Liver (tissue), 9 donors: ENCODE measurements around the gene CRACDL. TPM values are rescaled to one million over a fixed set of nuclear protein-coding genes. Genes with fewer than 3 reads are reported as not detected.

Source experiments
- DNase-seq: peaks from one replicate; pipeline ENCODE4 v3.0.0-alpha.2; 2017; ENCODE audit warnings: low spot score
- H3K27ac ChIP-seq, 2 donors: one replicate each; pipeline ENCODE4 v1.7.0; 2013; ENCODE audit warnings: inconsistent platforms in 2 of 2, low read length in 2 of 2, control low read depth in 1 of 2, low read depth in 1 of 2, mild to moderate bottlenecking in 1 of 2
- H3K27me3 ChIP-seq, 4 donors: one replicate each; pipeline versions ENCODE4 v1.6.1 to v1.7.0; 2013; ENCODE audit warnings: low read length in 3 of 4, inconsistent platforms in 1 of 4, mild to moderate bottlenecking in 1 of 4, moderate library complexity in 1 of 4; ENCODE audit not compliant: control insufficient read depth in 4 of 4, insufficient read depth in 4 of 4
- H3K36me3 ChIP-seq, 4 donors: one replicate each; pipeline versions ENCODE4 v1.6.1 to v1.7.0; 2013; ENCODE audit warnings: low read length in 3 of 4, mild to moderate bottlenecking in 3 of 4, low read depth in 1 of 4, moderate library complexity in 1 of 4; ENCODE audit not compliant: control insufficient read depth in 4 of 4, insufficient read depth in 3 of 4
- H3K4me1 ChIP-seq, 4 donors: one replicate each; pipeline versions ENCODE4 v1.6.1 to v1.7.0; 2013; ENCODE audit warnings: low read length in 3 of 4, mild to moderate bottlenecking in 3 of 4, moderate library complexity in 1 of 4; ENCODE audit not compliant: control insufficient read depth in 4 of 4, insufficient read depth in 4 of 4
- H3K4me3 ChIP-seq, 3 donors: one replicate each; pipeline versions ENCODE4 v1.6.1 to v1.7.0; 2013; ENCODE audit warnings: low read length in 3 of 3, control low read depth in 1 of 3, low read depth in 1 of 3, mild to moderate bottlenecking in 1 of 3
- H3K9ac ChIP-seq, 2 donors: one replicate each; pipeline ENCODE4 v1.7.0; 2013; ENCODE audit warnings: low read length in 2 of 2, mild to moderate bottlenecking in 2 of 2, moderate library complexity in 2 of 2, control low read depth in 1 of 2, low read depth in 1 of 2
- H3K9me3 ChIP-seq, 4 donors: one replicate each; pipeline versions ENCODE4 v1.6.1 to v1.7.0; 2013; ENCODE audit warnings: low read length in 3 of 4; ENCODE audit not compliant: control insufficient read depth in 4 of 4
- EGR1 ChIP-seq, 2 donors: IDR thresholded peaks; 2 replicates each; pipeline ENCODE4 v1.6.1; 2016 to 2018; ENCODE audit warnings: antibody characterized with exemption in 2 of 2, low read depth in 2 of 2
- FOXA1 ChIP-seq: IDR thresholded peaks from 2 replicates; pipeline ENCODE4 v1.6.1; 2016; ENCODE audit warnings: antibody characterized with exemption
- FOXA2 ChIP-seq: IDR thresholded peaks from 2 replicates; pipeline ENCODE4 v1.6.1; 2016; ENCODE audit warnings: antibody characterized with exemption
- GABPA ChIP-seq, 2 donors: IDR thresholded peaks in 1 of 2; conservative IDR thresholded peaks in 1 of 2; 2 replicates each; pipeline ENCODE4 v1.6.1; 2016; ENCODE audit warnings: antibody characterized with exemption in 2 of 2, mild to moderate bottlenecking in 1 of 2, moderate library complexity in 1 of 2
- HNF4A ChIP-seq, 2 donors: conservative IDR thresholded peaks; 2 replicates each; pipeline ENCODE4 v1.6.1; 2016; ENCODE audit warnings: antibody characterized with exemption in 2 of 2, mild to moderate bottlenecking in 2 of 2
- HNF4G ChIP-seq: IDR thresholded peaks from 2 replicates; pipeline ENCODE4 v1.6.1; 2016; ENCODE audit warnings: antibody characterized with exemption
- JUND ChIP-seq, 2 donors: IDR thresholded peaks; 2 replicates each; pipeline ENCODE4 v1.6.1; 2016; ENCODE audit warnings: antibody characterized with exemption in 2 of 2
- NR2F2 ChIP-seq: IDR thresholded peaks from 2 replicates; pipeline ENCODE4 v1.6.1; 2016; ENCODE audit warnings: antibody characterized with exemption
- RAD21 ChIP-seq, 2 donors: IDR thresholded peaks; 2 replicates each; pipeline ENCODE4 v1.6.1; 2016; ENCODE audit warnings: antibody characterized with exemption in 2 of 2, mild to moderate bottlenecking in 2 of 2
- SP1 ChIP-seq: IDR thresholded peaks from 2 replicates; pipeline ENCODE4 v1.6.1; 2018; ENCODE audit warnings: antibody characterized with exemption, mild to moderate bottlenecking
- TAF1 ChIP-seq: conservative IDR thresholded peaks from 2 replicates; pipeline ENCODE4 v1.6.1; 2016; ENCODE audit warnings: antibody characterized with exemption, mild to moderate bottlenecking
- YY1 ChIP-seq: IDR thresholded peaks from 2 replicates; pipeline ENCODE4 v1.6.1; 2016; ENCODE audit warnings: antibody characterized with exemption, mild to moderate bottlenecking
- WGBS: extraction: QIAGEN DNeasy Blood & Tissue Kit; methylation state at CpG from one replicate; pipeline ENCODE4 v1.1.7; 2013; 5-methylcytosine and 5-hydroxymethylcytosine counted together
- polyA plus RNA-seq, 2 donors: library from polyadenylated mRNA; stranded (reverse) in 1 of 2; unstranded in 1 of 2; fragments of 200-250 nt in 1 of 2; fragments of >200 nt in 1 of 2; fragmentation: Nextera tagmentation in 1 of 2; extraction: Ambion mirVana in 1 of 2; gene quantifications; one replicate each; pipeline versions ENCODE4 v1.2.1 to v1.2.3, GENCODE V29; 2013 to 2015
- total RNA-seq, 2 donors: library from RNA; depleted of rRNA; stranded (reverse); fragments of >200 nt; gene quantifications; one replicate each; pipeline ENCODE4 v1.2.3, GENCODE V29; 2014
- TF ChIP-seq, protein P1 (sequence below): fragments of 150-350 bp; IDR thresholded peaks from 2 replicates; pipeline ENCODE4 v1.5.1; 2017; ENCODE audit warnings: improper control_type of control experiment, low read depth, low read length; ENCODE audit not compliant: missing input control
- TF ChIP-seq, protein P2 (sequence below): IDR thresholded peaks from 2 replicates; pipeline ENCODE4 v1.6.1; 2016; ENCODE audit warnings: antibody characterized with exemption
- TF ChIP-seq, protein P3 (sequence below): IDR thresholded peaks from 2 replicates; pipeline ENCODE4 v1.6.1; 2016; ENCODE audit warnings: antibody characterized with exemption, mild to moderate bottlenecking
- TF ChIP-seq, protein P4 (sequence below): IDR thresholded peaks from 2 replicates; pipeline ENCODE4 v1.6.1; 2016; ENCODE audit warnings: antibody characterized with exemption
- donor health status: healthy.
- donor health status: healthy.
- donor health status: healthy.
- donor health status: healthy.
- donor health status: healthy.

Gene CRACDL
- total and polyA plus RNA-seq, 4 donors = 0.13 to 0.46 (median 0.29) TPM

DNA sequence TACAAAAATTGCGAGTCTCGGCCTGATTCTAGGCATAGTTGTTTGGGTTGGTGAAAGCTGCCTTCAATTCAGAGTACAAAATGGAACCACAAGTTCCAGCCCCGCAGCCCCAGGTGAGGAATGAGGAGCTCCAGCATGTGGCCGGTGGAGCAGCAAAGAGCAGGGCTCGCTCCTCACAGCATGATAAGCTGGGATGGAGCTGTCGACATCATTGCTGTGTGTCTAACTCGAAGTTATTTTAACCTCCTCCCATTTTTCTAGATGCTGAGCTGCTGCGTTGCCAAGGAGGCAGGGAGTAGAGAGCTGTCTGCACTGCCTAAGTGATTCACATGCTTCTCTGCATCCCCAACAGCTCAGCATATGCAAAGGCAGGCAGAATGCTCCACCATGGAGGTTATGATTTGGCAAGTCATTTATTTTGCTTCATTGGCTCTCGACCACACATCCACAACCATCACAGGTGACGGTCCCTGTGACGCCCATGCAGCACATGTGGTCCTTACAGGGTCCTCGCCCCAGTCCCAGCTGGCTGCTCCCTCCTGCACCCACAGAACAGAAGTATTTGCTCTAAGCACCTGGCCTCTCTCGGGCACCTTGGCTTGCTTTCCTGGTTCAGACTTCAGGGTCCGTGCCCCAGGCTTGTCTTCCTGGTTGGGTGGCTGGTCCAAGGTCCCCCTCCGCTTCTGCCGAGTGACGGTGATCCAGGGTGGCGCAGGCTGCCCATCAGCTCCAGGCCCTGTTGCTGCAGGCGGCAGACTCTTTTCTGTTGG lies 139.1 kb downstream of the CRACDL start:
- Histone ChIP-seq H3K36me3 (no peaks in the 10 kb centered on the region), H3K4me1 (peaks cover 6 to 29% (median 16%) of the 10 kb centered on the region in 4 donors), H3K27me3 (no peaks in the 10 kb centered on the region), H3K4me3 (no peak overlapping the region), H3K9me3 (no peaks in the 10 kb centered on the region), H3K9ac (no peak overlapping the region), H3K27ac (no peak overlapping the region)
- TF ChIP-seq SP1 (no peak), YY1 (no peak), FOXA1 (no peak), HNF4G (no peak), TAF1 (no peak), RAD21 (IDR thresholded peaks at IDR 0.05) (no peak), HNF4A (conservative IDR thresholded peaks at IDR 0.05) (no peak), FOXA2 (no peak)
- TF ChIP-seq, protein P1, sequence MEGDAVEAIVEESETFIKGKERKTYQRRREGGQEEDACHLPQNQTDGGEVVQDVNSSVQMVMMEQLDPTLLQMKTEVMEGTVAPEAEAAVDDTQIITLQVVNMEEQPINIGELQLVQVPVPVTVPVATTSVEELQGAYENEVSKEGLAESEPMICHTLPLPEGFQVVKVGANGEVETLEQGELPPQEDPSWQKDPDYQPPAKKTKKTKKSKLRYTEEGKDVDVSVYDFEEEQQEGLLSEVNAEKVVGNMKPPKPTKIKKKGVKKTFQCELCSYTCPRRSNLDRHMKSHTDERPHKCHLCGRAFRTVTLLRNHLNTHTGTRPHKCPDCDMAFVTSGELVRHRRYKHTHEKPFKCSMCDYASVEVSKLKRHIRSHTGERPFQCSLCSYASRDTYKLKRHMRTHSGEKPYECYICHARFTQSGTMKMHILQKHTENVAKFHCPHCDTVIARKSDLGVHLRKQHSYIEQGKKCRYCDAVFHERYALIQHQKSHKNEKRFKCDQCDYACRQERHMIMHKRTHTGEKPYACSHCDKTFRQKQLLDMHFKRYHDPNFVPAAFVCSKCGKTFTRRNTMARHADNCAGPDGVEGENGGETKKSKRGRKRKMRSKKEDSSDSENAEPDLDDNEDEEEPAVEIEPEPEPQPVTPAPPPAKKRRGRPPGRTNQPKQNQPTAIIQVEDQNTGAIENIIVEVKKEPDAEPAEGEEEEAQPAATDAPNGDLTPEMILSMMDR = no peak
- TF ChIP-seq, protein P2, sequence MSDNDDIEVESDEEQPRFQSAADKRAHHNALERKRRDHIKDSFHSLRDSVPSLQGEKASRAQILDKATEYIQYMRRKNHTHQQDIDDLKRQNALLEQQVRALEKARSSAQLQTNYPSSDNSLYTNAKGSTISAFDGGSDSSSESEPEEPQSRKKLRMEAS = no peak
- TF ChIP-seq, protein P3, sequence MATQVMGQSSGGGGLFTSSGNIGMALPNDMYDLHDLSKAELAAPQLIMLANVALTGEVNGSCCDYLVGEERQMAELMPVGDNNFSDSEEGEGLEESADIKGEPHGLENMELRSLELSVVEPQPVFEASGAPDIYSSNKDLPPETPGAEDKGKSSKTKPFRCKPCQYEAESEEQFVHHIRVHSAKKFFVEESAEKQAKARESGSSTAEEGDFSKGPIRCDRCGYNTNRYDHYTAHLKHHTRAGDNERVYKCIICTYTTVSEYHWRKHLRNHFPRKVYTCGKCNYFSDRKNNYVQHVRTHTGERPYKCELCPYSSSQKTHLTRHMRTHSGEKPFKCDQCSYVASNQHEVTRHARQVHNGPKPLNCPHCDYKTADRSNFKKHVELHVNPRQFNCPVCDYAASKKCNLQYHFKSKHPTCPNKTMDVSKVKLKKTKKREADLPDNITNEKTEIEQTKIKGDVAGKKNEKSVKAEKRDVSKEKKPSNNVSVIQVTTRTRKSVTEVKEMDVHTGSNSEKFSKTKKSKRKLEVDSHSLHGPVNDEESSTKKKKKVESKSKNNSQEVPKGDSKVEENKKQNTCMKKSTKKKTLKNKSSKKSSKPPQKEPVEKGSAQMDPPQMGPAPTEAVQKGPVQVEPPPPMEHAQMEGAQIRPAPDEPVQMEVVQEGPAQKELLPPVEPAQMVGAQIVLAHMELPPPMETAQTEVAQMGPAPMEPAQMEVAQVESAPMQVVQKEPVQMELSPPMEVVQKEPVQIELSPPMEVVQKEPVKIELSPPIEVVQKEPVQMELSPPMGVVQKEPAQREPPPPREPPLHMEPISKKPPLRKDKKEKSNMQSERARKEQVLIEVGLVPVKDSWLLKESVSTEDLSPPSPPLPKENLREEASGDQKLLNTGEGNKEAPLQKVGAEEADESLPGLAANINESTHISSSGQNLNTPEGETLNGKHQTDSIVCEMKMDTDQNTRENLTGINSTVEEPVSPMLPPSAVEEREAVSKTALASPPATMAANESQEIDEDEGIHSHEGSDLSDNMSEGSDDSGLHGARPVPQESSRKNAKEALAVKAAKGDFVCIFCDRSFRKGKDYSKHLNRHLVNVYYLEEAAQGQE = no peak
- TF ChIP-seq, protein P4, sequence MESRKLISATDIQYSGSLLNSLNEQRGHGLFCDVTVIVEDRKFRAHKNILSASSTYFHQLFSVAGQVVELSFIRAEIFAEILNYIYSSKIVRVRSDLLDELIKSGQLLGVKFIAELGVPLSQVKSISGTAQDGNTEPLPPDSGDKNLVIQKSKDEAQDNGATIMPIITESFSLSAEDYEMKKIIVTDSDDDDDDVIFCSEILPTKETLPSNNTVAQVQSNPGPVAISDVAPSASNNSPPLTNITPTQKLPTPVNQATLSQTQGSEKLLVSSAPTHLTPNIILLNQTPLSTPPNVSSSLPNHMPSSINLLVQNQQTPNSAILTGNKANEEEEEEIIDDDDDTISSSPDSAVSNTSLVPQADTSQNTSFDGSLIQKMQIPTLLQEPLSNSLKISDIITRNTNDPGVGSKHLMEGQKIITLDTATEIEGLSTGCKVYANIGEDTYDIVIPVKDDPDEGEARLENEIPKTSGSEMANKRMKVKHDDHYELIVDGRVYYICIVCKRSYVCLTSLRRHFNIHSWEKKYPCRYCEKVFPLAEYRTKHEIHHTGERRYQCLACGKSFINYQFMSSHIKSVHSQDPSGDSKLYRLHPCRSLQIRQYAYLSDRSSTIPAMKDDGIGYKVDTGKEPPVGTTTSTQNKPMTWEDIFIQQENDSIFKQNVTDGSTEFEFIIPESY = no peak
- WGBS = 94% methylated on average over 19 of the region's 19 CpGs
- no peak for DNase-seq

DNA sequence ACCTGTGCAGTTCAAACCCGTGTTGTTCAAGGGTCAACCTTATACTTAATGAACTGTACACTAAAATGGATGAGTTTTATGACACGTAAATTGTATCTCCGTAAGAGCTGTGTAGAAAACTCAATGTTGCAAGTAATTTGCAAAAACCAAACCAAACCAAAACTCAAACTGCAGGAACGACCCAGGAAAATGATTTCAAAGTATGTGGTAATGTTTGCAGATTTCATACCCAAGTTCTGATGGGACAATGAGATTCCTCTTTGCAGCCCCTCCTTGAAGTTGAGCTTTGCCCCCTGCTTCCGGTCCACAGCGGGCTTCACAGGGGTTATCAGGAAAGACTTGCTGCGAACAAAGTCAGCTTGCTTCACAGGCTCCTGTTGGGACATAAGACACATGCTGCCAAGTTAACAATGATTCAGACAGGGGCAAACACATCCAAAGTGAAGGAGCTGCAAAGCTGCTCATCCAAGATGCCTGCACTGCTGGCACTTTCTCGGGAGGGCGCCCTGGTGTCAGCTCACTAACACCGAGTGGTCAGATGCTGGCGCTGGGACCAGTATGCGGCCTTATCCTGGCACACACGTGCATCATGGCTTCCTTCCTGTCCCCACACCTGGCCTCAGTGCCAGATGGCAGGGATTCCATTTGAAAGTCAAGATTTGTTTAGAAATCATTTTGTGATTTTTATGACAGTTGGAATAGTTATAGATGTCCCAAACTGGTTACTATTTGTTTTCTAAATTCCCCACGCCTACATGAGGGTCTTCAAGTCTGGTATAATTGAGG lies 139.9 kb downstream of the CRACDL start:
- Histone ChIP-seq H3K36me3 (no peaks in the 10 kb centered on the region), H3K27me3 (no peaks in the 10 kb centered on the region), H3K9ac (no peak overlapping the region), H3K27ac (no peak overlapping the region), H3K4me3 (no peak overlapping the region), H3K4me1 (peaks cover 6 to 26% (median 15%) of the 10 kb centered on the region in 4 donors), H3K9me3 (no peaks in the 10 kb centered on the region)
- WGBS = 39% methylated on average over 14 of the region's 14 CpGs
- DNase-seq = no peak
- TF ChIP-seq SP1 (peak; percentile 66), EGR1 (IDR thresholded peaks at IDR 0.05; ENCODE audit: low read depth in 2 of 2) (no peak), GABPA (IDR thresholded peaks at IDR 0.05 in 1 of 2, conservative IDR thresholded peaks at IDR 0.05 in 1 of 2) (peak in 1 of 2 donors; percentile 70), NR2F2 (peak; percentile 46), HNF4G (peak; percentile 75), RAD21 (IDR thresholded peaks at IDR 0.05) (peak in 1 of 2 donors; percentile 21), TAF1 (no peak), JUND (IDR thresholded peaks at IDR 0.05) (peak; percentile 49 to 50)
- TF ChIP-seq, protein P4 = no peak
- TF ChIP-seq, protein P3 = peak; percentile 6
